Measurements from ENCODE around the gene FBRSL1.

FBRSL1 gene

GRCh38 chr12:132489078-132489601 is 811 bp upstream of the FBRSL1 start:
- peak; percentile 22; the same call in 2 of the 3 replicates for ATAC-seq
- TF ChIP-seq ISL1 (CRISPR knock-in tag; IDR thresholded peaks at IDR 0.05) (no peak), POU6F1 (CRISPR knock-in tag; IDR thresholded peaks at IDR 0.05; ENCODE audit: borderline replicate concordance, low read depth) (no peak), ZFP3 (CRISPR knock-in tag; IDR thresholded peaks at IDR 0.05) (no peak), BACH2 (CRISPR knock-in tag; IDR thresholded peaks at IDR 0.05; ENCODE audit: borderline replicate concordance) (no peak), ZFP30 (CRISPR knock-in tag; IDR thresholded peaks at IDR 0.05) (no peak), CREB5 (CRISPR knock-in tag; IDR thresholded peaks at IDR 0.05; ENCODE audit: low read depth) (no peak), TOX (CRISPR knock-in tag; IDR thresholded peaks at IDR 0.05; ENCODE audit: borderline replicate concordance) (no peak), RARB (CRISPR knock-in tag; IDR thresholded peaks at IDR 0.05) (no peak), ESRRG (CRISPR knock-in tag; IDR thresholded peaks at IDR 0.05) (no peak), GLIS3 (CRISPR knock-in tag; IDR thresholded peaks at IDR 0.05) (no peak), ZC3H10 (CRISPR knock-in tag; IDR thresholded peaks at IDR 0.05) (no peak), ZNF70 (CRISPR knock-in tag; IDR thresholded peaks at IDR 0.05) (no peak), SNAI2 (CRISPR knock-in tag; IDR thresholded peaks at IDR 0.05) (no peak)

- TF ChIP-seq ZFP3 (CRISPR knock-in tag; IDR thresholded peaks at IDR 0.05) (no peak), CSDC2 (CRISPR knock-in tag; IDR thresholded peaks at IDR 0.05) (no peak), BACH2 (CRISPR knock-in tag; IDR thresholded peaks at IDR 0.05; ENCODE audit: borderline replicate concordance) (no peak), TCF4 (CRISPR knock-in tag; IDR thresholded peaks at IDR 0.05; ENCODE audit: borderline replicate concordance) (no peak), TSHZ2 (CRISPR knock-in tag; IDR thresholded peaks at IDR 0.05) (no peak), POU6F1 (CRISPR knock-in tag; IDR thresholded peaks at IDR 0.05; ENCODE audit: borderline replicate concordance, low read depth) (no peak), CSRNP3 (CRISPR knock-in tag; IDR thresholded peaks at IDR 0.05) (no peak), TOX (CRISPR knock-in tag; IDR thresholded peaks at IDR 0.05; ENCODE audit: borderline replicate concordance) (no peak), ZC3H10 (CRISPR knock-in tag; IDR thresholded peaks at IDR 0.05) (no peak)
- ATAC-seq = no peak
Measured at GRCh38 chr12:132490422-132491137, 629 bp downstream of the FBRSL1 start.

- ATAC-seq = no peak
Measured at GRCh38 chr12:132491138-132491663, 1.2 kb downstream of the FBRSL1 start.

More at GRCh38 chr12:132491138-132491663, 1.2 kb downstream of the FBRSL1 start:
- no peak for TF ChIP-seq TOX (CRISPR knock-in tag; IDR thresholded peaks at IDR 0.05; ENCODE audit: borderline replicate concordance)
